ENCODE data around the gene ANO4.

Gene ANO4

DNA sequence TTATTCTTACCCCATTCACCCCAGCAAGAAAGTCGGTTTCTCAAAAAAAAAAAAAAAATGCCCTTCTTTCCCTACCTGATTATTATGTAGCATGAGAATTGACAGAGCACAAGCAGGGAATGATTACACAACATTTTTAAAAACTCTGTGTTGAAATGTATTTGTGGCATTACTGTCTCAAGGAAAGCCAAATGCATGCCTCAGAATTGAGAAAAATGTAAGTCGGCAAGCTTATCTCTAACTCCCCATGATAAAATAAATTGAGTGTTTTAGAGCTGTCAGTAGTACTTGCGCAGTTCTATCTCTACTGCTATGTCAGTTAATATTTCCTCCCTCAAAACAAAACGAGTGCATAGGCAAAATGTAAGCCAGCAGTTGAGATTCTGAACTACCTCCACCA is 25.7 kb downstream of the ANO4 start:
- DNase-seq, result no peak

DNA sequence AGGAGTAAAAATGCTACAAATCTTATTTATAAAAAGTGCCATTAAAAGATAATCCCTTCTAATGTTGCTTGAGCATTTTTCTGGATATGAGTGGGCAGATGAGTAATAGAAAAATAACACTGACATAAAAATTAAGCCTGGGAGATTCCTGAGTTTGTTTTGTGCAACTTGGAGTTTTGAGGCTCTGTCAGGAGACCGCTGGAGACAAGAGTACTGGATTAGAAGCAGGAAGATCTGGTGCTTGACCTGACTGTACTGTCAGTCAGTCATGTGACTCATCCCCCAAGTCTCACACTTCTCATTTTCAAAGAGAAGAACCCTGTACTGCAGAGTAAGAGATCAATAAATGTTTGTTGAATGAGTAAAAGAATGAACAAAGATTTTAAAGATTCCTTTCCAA is 29.4 kb downstream of the ANO4 start:
- DNase-seq, result no peak

DNA sequence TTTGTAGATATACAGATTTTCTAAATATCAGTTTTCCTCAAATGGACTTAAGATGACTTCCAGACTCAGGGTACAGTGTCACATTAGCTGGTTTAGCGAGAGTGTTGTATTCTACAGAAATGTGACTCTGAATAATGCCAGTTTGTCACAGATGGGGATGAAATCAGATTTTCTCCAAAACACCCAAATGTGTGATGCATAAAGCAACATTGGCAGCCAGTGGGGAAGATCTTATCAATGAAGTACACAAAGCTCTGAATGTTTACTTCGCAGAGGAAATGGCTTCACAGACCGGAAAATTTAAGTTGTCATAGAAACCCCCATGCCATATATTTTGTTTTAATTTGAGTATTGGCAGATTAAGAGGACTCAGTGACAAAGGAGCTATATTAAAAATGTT is 29.9 kb downstream of the ANO4 start:
- DNase-seq, result no peak

DNA sequence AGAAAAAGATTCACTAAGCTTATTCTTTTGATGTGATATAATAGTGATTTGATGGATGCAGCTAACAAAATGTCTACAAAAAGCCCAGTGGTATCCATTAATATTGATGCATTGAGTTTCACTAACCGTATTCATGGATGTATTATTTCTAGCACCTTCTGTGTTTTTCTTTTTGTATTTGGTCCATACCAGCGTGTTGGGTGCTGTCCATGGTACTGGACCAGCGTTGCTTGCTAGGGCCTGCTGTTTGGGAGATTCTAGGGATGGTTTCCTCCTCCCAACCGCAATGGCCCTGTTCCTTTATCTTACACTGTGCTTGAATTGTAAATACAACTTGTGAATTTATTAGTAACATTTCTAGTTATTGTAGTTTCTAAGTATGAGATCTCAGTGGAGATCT is 31.7 kb downstream of the ANO4 start:
- DNase-seq, result no peak

DNA sequence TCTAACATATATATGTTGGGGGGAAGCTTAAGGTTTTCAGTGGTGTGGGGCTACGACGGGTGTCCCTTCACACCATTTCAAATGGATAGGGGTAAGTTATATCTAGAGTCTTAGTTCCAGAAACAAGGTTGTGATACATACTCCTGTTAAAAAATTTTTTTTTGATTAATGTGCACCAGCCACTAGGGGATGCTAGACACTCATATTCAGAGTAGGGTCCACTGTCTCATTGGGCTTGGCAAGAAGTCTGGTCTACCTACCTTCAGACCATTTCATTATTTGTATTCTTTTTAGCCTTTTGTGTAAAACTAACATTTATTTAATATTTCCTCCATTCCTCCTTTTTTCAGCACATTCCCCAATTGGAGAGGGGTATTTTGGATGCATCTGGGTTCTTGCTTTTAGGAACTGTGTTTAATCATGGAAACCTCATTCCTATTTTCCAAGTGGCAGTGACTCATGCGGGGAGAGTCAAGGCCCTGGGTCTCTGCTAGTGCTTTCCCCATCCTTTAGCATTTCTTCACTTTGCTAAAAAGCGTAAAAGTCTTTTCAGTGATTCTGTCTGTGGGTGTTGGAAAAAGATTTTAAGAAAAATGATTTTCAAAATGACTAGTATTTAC is 33.4 kb downstream of the ANO4 start:
- DNase-seq, result peak; percentile 18

DNA sequence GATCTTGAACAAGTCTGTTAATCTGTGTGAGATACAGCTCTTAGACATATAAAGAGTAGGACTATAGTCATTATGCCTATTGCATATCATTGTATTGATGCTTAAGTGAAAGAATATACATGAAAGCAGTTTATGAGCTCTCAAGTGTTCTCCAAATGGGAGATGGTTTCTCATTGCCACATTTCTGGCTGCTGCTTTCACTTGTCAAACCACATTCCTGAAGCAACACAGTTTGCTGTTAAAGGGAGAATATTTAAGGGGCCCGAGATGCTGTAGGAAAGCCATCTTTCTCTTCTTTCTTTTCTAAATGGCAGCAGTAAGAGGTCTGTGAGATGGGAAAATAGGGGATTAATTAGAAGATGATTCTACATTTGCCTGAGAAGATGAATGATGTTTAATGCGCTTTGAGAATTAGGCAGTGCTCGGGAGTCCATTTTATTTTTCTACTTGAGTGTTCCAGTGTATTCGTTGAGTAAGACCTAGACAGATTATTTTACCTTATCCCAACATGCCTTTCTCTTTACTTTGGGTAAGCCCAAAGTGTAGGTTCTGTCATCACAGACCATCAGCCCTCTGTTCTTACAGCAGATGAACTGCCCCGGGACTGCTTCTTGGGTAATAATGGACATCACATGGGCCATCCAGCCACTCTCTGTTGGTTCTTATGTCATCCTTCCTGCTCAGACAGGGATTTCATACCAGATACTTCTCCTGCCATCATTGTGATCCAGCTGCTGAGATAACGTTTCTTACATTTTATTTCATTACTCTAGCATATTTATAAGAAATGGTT is 35.6 kb downstream of the ANO4 start:
- no peak for DNase-seq

DNA sequence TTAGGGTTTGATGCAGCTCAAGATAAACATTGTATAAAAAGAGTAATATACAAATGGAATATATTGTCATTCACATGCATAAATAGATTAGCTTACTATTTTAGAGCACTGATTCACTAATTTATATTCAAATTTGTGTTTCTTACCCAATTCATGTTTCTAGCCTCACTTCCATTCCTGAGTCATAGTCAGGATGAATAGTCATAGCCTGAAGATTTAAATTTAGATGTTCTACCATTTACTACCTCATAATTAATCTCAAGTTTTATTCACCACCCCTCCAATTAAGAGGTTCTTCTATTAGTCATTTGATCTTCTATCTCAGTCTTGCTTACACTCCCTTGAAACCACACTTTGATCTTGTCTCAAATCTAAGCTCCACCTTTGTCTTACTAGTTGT is 38.7 kb downstream of the ANO4 start:
- no peak for DNase-seq

DNA sequence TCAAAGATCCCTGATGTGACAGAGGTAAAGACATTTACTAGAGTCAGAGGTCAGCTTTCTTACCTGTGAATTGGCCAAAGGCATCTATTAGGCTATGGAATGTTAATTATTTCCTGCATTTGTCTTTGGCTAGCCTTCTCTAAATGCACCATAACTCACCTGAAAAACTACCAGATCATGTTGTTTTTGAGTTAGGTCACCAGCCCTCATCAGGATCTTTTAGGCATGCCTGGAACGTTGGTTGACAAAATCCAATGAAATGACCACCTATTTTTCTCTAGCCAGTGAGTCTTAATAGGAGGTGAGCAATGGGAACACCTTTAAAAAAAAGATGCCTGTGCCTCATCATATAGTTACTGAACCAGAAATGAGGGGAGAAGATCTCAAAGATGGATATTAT is 46.2 kb downstream of the ANO4 start:
- DNase-seq, result no peak

DNA sequence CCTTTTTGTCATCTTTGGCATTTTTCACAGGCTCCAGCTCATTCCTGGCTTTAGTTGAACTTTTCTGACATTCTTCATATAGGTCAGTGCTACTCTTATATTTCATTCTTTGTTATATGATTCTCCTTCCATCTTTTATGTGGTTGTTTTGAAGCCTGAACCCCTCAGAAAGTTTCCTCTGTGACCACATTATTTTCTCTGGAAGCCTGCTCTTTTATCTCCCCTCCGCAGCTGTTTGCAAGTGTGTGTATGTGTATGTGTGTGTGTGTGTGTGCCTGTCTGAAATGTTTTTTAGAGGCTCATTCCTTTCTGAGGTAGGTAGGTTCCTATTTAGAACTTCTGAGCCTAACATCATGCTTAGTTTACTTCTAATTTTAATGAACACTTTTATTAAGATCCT is 47.6 kb downstream of the ANO4 start:
- no peak for DNase-seq

DNA sequence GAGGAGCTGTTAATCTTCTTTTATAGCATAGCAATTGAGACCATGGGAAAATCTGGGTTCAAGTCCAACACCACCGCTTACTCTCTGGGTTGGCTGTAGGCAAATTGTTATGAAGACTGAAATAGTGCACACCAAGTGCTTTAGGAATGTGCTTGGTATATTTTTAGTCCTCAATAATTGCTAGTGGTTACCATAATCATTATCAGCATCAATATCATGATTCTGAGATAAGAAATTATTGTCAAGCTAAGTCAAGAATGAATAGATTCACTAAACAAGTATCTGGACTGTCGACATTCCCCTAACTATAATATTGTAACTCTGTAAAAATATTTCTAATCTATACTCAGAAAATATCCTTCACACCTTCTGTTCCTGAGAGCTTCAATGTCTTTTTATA is 48.5 kb downstream of the ANO4 start:
- no peak for DNase-seq

DNA sequence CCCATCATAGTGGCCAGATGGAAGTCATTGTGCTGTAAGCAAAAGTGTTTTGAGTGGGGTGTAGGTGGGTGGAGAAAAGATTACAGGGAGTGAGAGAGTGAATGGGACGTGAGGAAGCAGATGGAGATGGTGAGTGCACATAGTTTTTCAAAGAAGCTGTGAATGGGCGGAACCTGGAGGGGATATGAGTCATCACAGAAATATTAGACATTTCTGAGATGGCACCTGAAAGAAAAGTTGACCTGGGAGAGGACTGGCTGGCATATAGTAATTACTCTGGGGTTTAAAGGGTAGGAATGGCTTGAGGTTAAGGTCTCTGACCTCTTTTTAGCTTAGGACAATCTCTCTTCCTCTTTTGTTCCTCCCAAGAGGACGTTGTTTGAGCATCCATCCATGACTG is 50.5 kb downstream of the ANO4 start:
- no peak for DNase-seq

DNA sequence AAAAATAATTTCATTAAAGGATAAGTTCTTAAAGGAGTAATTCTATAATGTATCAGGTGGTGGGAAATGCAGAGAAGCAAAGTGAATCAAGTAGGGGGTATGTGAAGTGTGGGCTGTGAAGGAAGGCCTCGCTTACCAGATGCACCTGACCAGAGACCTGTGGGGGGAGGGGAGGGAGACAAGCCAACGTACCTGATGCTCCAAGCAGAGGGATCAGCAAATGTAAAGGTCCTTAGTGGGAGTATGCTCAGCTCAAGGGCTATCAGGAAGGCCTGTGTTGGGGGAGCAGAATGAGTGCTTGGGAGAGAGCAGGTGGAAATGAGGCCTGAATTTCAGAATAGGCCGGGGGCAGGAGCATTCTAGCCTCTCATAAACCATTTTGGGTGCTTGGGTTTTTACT is 57.1 kb downstream of the ANO4 start:
- no peak for DNase-seq

DNA sequence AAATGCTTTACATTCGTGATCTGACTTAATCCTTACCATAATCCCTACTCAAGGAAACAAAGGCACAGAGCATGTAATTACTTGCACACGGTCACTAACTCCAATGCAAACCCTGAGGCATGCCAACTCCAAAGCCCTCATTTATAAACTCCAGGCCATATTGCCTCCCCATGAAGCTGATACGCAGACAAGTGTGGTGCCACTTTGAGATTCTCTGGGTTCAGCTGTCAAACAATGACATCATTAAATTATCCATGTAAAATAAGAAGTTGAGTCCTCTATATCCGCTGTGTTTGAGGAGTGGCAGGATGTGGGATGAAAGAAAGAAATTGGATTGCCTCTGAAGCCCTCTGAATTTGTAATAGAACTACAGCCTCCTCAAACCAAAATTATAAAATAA is 62.8 kb downstream of the ANO4 start:
- DNase-seq, result no peak

DNA sequence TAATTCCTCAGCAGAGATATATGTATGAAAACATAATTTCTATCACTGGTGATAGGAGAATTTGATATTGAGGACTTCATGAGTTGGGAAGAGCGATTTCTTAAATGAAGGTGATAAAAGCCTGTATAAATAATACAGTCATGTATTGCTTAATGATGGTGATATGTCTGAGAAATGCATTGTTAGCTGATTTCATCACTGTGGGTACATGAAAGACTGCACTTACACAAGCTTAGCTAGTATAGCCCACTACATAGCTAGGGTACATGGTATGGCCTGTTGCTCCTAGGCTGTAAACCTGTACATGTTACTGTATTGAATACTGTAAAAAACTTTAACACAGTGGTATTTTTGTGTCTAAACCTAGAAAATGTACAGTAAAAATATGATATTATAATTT is 63.4 kb downstream of the ANO4 start:
- no peak for DNase-seq

DNA sequence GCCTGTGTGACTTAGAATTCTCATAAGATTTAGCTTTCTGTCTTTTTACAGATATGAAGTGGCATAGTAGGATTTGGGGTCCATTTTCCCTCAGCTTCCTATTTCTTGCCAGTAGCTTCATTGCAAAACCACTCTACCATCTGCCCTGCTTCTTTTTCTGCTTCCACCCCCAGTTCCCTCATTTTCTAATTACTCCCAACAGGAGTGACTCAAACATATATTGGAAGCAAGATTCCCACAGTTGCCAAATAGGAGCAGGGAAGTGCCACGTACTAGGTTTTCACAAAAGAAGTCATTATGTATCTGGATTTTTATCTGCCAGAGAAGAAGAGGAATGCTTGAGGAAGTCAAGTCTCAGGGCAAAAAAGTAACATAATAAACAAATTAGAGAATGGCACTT is 64.1 kb downstream of the ANO4 start:
- DNase-seq, result no peak

DNA sequence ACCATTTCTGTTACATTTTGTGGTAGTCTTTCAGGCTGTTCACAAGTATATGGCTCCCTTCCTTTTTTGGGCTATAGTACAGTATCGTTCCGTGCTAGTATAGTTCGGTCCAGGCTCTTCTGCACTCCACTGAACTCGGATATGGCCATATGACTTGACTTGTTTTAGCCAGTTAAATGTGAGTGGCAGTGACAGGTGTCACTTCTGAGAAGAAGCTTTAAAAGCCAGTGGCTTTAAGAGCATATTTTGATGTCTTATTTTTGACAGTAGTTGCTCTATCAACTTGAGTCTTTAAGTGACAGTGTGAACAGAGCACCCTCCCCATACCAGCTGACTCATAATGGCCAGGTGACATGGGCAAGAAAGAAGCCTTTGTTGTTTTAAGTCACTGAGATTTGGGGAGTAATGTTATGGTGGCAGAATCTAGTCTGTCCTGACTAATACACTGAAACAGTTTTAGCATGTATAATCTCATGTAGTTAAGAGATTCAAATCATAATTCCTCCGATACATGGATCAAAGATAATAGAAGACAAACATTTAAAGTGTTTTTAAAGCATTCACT is 64.6 kb downstream of the ANO4 start:
- no peak for DNase-seq

DNA sequence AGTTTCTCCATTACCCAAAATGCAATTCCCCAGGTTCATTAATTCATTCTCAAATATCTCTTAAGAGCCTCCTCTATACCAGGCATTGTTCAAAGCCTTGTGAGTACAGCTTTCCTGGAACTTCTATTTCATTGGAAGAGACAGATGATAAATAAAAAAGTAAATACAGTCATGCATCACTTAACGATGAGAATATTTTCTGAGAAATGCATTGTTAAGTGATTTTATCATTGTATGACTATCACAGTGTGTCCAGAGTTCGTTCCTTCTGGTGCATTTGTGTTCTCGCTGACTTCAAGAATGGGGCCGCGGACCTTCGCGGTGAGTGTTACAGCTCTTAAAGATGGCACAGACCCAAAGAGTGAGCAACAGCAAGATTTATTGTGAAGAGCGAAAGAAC is 66.0 kb downstream of the ANO4 start:
- no peak for DNase-seq

DNA sequence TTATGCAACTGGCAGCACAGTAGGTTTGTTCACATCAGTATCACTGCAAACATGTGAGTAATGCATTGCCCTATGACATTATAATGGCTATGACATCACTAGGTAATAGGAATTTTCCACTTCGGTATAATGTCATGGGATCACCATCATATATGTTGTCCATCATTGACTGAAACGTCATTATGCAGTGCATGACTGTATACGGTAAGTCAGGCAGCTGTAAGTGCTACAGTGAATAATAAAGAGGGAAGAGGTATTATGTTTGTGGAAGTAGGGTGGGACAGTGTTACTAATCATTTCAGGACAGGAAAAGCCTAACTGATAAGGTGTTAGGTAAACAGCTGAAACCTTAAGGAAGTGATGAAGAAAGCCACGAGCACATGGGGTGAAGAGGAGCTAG is 68.1 kb downstream of the ANO4 start:
- no peak for DNase-seq

DNA sequence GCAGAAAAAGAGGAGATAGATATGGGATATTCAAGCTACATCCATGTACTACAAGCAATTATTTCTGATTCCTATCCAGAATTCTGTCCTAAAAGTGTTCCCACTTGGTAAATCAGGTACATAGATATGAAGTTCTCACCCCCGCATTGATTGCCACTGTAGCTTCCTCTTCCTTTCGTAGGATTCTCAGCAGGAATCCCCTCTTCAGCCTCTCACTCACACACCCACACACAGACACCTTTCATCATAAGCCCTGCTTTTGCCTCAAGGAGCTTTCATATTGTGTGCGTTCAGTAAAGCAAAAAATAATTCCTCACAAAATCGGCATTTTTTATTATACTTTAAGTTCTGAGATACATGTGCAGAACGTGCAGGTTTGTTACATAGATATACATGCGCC is 69.8 kb downstream of the ANO4 start:
- DNase-seq, result no peak

DNA sequence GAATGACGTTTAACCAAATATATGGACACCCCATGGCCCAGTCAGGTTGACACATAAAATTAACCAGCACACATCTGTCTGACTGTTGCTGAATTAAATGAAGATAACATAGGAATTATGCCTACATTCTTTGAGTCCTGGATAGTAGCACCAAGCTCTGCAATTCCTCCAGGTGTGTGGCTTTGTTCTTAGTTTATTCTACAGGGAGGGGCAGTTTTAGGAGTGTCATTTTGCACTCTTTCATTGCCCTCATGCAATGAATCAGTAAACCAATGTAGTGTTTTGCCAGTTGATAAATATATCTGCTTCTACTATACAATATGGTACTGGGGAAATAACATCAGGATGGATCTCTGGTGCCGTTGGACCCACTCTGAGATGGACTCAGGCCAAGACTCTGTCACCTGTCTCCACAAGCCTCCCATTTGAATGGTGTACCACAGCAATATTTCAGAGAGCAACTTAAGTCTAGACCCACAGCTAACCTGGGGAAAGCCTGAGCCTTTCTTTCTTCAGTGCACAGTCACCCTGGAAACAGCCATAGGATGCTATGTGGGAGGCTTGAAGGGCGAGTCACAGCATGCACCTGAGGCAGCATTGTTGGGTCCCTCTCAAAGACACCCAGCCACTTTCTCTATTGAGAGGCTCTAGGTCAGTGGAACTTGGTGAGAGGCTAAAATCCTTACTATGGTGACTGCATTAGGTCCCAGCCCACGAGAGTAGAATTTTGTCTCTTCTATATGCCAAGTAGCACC is 73.2 kb downstream of the ANO4 start:
- DNase-seq, result no peak

DNA sequence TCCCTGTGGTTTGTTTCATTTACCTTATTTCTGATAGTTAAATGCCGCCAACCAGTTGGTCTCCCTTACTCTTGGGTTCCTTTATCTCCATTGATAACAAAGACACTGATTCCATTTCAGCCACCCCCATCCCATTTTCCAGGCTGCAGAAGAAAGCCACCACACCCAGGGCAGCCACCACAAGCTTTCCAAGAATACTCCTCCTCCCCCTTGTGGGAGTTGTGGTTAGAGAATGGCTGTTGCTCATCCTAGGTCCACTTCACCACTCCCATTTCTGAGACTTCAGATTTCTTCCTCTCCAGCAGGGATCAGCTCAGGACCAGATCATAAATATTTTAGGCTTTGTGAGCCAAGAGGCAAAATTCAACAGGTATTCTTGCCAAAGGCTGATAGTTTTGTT is 73.9 kb downstream of the ANO4 start:
- no peak for DNase-seq

DNA sequence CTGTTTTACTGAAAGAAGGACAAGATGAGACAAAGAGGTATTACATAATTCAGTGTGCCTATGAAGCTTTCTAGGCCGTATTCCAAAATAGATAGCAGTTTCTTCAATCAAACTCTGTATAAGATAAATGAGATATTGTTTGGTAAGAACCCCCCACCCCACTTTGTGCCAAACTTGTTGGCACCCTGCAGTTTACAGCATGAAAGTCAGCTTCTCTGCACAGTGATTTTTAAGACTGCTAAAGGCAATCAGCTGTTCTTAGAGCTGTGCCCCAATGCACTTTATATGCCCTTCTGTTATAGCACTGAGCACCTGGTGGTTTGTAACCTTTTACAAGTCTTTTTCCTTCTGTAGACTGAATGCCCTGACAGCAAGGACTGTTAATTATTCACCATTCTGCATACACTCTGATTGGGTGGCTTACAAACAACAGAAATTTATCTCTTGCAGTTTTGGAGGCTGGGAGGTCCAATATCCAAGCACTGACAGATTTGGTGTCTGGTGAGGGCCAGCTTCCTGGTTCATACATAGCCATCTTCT is 76.7 kb downstream of the ANO4 start:
- no peak for DNase-seq

DNA sequence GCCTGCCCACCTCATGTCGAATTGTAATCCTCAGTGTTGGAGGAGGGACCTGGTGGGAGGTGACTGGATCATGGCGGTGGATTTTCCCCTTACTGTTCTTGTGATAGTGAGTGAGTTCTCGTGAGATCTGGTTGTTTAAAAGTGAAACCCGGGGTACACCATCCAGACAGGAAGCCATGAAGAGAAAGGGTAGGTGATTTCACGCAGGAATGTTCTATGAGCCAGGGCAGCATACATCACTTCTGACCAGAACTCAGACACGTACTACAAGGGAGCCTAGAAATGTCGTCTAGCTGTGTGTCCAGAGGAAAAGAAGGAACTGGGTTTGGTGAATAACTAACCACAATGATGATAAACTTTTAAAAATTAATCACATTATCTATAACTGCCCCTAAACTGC is 80.6 kb downstream of the ANO4 start:
- no peak for DNase-seq

DNA sequence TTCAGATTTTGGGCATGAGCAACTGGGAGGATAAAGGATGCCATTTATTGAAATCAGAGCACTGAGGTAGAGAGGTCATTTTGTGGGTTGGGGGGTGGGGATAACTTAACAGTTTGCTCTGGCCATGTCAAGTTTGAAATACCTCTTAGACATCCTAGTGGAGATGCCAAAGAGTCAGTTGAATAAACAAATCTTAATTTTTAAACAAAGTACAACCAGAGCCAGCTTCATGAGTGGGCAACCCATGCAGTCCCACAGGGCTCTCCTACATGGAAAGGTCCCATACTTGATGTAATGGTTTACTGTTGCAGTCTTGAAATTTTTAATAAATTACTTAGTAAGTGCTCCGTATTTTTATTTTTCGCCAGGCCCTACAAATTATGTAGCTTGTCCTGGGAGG is 81.2 kb downstream of the ANO4 start:
- no peak for DNase-seq
